Retina (tissue), 1 donor: Measurements from ENCODE around the gene JCHAIN.

Experiments
- DNase-seq: peaks from one replicate; pipeline ENCODE4 v3.0.0-alpha.2; 2016

Gene JCHAIN

DNA sequence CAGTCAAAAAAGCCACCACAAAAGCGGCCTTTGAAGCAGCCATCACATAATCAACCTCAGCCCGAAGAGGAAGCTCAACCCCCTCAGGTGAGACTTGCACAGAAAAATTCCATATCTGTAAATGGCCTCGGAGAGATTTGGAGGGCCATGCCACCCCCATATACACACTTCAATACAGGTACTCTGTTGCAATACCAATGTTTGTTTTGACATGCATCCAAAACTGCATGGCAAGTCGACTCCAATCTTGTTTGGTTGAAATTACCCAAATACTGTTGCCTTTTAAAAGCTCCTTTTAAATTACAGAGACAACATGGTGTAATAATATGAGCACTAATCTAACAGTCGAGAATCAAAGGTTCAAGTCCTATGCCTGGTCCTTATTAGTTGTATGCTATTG is 31.8 kb downstream of the JCHAIN start:
- DNase-seq, result no peak

DNA sequence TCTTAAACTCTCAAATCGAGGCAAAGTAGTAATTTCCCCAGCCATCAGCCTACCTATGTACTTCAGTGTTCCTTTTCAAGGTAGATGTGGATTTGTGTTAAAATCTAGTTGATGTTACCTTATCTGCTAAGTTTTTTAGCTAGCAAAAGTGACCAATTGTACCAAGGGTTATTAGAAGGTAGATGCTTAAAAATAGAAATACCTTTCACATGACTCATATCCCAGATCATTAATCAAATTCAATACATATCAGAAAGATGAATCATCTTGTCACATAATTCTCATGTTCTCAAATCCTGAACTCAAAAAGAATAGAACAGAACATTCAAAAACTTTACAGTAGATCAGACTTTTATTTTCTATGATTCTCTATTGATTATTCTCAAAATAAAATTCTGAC is 34.3 kb downstream of the JCHAIN start:
- no peak for DNase-seq

DNA sequence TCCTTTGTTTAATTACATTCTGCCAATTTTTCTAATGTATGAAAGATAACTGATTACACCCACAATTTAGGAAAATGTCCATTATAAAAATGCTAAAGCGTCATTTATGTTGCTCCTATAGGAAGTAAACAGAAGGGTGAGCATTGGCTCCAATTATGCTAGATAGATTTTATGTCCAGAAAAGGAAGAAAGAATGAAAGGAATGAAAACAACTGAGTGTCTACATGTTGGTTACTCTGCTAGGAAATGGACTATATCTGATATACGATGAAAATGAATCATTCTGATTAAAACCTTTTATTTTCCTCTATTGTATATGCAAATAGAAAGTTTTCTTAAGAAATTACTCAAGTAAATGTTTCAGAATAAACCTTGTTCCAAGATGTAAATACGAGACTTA is 36.1 kb downstream of the JCHAIN start:
- no peak for DNase-seq

DNA sequence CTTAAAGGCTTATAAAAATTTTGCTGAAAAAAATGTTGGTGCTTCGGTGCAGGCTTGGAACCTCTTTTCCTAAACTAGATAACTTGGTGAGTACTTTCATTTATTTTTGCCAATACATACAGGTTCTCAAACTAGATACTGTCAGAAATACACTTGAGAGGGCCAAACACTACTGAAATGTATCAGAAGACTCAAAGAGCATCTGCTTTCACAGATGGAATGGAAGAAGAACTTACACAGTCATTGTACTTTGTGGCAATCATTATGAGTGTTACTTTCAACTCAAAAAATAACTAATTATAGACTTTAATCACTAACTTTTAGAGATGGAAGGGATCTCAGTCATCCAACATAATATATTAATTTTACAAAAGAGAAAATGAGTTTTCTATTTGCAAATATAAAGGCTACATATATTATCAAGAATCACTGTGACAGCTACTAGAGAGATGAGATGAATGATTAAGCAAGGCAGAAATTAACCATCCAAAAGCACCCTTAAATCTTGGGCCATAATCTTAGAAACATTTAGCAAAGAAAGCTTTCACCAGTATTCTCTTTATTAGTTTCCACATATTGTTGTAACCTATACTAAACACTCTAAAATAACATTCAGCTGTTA is 36.7 kb downstream of the JCHAIN start:
- DNase-seq, result no peak

DNA sequence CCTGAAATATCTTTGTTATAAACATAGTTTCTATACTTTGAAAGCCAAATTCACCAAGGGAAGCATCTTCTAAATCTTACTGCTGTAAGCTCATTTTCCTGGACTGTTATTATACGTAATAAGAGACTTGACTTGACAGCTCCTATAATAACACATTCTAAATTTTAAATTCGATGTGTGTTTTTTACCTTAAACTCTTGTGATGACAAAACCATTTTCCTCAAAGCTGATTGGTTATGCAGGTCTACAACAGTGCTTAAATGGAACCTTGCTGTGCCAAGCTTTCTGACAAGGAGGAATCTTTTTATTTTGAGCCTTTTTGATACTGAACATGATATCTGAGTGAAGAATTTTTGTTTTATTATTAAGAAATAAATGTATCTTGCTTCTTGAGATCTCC is 37.9 kb downstream of the JCHAIN start, which contains the start of gene ENAM:
Gene ENAM, plus strand, starts transcription at position 301 of the 400 bp plus-strand sequence. CDS start 757 bp downstream, outside the sequence.
- DNase-seq, result no peak

- no peak for DNase-seq
These were observed 38.7 kb downstream of the JCHAIN start for GRCh38 chr4:70627620-70628019.

DNA sequence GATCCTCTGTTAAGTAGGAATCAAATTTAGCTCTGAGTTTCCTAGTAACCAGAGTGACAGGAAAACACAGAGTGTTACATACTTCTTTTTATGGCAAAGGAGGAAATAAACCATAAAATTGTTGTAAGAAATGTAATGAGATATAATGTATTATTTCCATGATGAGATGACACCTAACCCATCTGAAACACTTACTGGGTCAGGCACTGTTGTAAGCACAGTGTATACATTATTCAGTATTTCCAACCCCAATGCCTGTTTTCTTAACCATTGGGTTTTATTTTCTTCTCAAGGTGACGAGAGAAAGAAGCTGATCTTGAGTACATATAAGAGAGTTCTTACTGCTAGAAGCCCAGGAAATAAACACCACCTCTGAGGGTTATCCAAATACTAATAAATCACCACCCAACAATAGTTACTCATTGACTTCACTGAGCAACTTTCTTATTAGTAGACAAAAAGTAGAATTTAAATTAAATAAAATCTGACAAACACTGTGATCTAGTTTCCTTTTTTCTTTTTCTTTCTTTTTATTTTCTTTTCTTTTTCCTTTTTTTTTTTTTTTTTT is 42.0 kb downstream of the JCHAIN start:
- no peak for DNase-seq

GRCh38 chr4:70623323-70623722 is 43.0 kb downstream of the JCHAIN start:
- DNase-seq, result no peak

DNA sequence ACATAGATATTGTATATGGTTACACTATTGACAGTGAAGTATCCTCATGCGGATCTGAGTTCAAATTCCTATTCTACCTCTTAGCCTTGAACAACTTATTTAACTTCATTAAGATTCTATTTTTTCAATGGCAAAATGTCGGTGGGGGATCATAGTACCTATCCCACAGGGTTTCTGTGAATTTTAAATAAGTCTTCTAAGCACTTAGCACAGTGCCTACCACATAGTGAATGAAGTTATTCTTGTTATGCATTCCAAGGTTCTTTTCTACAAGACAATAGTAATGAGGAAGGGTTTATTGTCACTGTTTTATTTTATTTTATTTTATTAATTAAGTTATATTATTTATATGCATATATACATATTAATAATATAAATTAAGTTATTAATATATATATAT is 46.5 kb downstream of the JCHAIN start:
- no peak for DNase-seq

- no peak for DNase-seq
These were observed 47.0 kb downstream of the JCHAIN start for GRCh38 chr4:70619288-70619687.

DNA sequence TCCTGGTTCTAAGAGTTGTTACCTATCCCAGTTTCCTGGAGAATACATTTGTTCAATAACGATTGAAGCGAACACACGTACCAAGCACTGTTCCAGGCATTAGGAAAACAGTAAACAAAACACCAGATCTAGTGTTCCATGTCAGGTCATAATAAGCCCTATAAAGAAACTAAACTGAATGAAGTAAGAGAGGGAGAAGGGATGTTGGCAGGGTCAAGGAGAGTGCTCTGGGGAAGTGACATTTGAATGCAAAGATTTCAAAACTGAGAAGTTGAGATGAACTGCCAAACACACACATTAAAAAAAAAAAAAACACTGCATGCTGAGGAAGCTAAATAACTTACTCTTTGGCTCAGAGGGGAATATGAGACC is 52.1 kb downstream of the JCHAIN start:
- no peak for DNase-seq

GRCh38 chr4:70613306-70614183 is 52.8 kb downstream of the JCHAIN start:
- peak; percentile 24 for DNase-seq

DNA sequence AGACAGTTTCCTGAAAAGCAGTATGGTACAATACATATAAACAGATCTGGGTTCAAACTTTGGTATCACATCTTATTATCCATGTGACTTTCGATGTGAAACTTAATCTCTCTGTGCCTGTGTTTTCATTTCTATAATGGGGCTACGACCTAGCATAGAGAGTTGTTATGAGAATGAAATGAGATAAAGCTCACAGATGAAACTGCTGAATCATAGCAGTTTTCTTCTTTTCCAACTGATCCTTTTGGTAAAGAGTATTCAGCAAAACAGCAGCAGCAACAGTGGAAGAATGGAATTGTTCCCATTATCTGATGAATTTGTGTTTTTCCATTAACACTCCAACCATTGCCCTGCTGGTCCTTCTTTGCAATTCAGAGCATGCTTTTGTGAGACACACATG is 58.0 kb downstream of the JCHAIN start:
- no peak for DNase-seq

DNA sequence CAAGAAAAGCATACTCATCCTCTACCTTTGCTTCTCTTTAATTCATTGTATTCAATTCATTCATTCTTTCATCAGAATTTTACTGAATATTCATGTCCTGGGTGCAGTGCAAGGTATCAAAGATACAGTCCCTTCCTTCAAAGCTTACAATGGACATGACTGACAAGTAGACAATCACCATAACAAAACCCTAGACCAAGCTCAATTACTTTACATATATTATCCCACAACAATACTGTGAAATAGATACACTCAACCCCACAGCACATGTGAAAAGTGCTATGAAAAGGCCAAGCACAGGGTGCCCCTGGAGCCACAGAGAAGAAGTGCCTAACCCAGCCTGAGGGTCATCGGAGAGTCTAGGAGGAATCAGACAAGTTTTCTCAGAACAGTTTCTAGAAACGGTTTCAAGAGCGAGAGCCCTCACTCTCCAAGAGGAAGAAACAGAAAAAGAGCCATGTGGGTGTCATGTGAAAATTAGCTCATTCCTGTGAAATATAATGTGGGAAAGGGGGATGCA is 58.9 kb downstream of the JCHAIN start:
- DNase-seq, result no peak

GRCh38 chr4:70606459-70606858 is 59.8 kb downstream of the JCHAIN start:
- no peak for DNase-seq
